NCI-H1930 (cell line): ENCODE data around the gene COL13A1.

Experiments used
- DNase-seq, 2 experiments: peaks; one replicate each; lab custom pipeline; 2025; lab: John Stamatoyannopoulos, UW

The COL13A1 gene

DNA sequence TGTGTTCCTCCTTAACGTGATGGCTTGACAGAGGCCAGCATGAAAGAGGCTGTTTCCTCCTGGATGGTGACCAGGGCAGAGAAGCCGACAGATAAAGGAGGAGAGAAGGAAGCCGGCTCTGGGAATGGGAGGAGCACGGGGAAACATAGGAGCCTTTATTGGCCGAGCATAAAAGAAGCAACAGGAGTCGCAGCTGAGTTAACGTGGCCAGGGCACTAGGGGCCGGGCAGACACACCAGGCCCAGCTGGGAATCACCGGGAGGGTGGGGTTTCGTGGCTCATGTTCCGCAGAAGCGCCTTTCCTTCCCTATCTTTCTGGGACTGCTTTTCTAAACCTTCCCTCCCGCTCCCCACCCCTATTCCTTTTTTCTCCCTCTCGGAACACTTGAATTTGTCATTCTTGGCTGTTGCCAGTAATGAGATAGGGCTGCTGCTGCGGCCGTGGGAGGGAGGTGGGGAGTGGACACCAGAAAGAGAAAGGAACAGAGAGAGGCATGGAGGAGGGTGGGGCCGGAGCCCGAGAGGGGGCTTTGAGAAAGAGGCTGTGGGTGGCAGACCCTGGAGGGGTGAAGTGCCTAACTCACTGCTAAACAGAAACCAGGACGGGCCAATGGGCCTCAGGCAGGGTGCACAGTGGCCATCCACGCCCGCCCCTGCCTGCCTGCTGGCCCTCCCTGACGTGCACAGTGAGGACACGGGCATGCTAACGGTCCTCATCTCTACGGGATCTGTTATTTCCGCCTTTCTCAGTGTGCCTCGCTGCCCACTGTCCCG is 65.2 kb downstream of the COL13A1 start:
- DNase-seq = no peak

DNA sequence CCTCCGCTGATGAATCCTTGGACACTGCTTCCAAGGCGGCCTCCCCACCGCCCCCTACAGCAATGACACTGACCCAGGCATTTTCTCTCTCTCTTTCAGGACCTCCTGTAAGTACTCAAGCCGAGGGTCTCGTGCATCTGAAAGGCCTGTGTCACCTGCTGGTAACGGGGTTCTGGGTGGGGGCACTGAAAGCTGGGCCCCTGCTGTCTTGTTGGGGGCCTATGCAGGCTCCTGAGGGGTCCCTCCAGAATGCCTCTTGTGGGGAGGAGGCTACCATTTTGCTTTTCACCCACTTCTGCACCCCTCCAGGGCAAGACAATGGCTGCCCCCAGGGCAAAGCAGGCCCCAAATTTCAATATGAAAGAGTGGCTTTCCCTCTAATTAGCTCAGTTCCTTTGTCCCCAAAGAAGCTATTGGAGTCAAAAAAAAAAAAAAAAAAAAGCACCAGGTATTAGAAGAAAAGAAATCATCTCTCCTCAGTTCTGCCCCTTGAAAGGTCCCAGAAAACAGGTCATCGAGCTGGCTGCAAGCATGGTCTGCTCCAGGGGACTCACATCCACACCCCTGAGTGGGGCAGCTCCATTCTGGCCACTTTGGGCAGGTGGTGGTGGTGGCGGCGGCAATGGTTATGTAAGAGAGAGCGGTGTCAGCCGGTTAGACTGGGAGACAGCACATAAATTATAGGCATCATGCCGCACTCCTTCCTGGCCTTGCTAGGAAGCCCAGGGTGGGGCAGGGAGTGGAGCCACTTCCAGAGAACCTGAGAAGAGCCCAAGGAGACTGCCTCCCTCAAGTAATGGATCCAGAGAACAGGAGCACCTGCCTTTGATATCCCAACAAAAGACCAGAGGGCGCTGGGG is 66.2 kb downstream of the COL13A1 start:
- no peak for DNase-seq

DNA sequence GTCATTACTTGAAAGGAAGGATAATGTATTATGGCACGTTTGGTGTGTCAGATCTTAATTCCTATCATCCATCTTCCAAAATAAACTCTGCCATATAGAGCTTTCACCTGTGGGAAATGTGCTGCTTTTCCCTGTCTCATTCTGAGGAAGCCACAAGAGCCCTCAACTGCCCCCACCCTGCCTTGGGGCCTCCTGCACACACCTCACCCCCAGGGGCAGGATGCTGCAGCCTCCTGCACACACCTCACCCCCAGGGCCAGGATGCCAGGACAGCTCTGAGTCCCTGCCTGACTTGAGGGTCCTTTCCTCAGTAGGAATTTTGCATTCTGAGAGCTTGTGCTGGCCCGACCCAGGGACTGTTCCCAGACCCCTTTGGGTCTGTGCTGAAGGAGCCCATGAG is 67.1 kb downstream of the COL13A1 start:
- DNase-seq = no peak

DNA sequence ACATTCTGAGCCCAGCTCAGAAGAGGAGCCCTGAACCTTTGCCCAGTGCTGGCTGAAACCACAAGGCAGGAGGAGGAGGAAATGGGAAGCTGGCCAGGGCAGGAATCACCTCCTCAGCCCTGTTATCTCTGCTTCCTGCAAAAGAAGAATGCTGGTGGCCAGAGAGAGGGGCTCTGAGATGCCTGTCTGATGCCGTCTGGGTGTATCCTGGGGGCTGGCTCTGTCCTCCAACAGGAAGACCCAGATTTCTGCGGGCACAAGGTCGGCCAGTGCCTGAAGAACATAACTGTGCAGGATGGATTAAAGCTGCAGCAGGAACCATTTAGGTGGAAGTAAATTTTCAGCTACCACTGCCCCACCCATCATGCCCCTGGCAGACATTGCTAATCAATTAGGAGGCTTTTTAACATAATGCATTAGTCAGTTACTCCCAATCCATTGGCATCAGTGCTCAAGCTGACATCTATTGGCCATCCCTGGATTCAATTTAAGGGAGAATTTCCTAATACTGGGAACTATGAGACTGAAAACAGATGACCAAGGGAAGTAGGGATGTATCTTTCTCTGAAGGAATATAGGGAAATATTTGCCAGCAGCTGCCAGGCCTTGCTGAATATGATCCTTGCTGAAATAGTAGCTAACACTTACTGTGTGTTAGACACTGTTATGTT is 67.7 kb downstream of the COL13A1 start:
- DNase-seq = no peak

DNA sequence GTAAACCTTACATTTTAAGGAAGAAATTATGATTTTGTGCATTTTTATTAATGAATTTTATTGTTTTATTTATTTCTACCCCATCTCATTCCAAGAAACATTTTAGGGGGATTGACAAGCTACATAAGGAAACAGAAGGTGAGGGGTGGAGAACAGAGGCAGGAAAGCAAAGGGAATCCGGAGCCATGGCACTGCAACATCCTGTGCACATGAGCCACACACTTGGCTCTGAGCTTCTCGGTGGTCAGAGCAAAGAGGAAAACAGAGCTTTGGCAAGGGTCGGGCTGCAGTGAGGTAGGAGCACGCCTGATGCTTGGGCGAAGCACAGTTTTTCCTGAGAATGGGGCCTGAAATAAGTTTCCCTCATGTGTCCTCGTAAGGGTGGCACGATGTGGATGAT is 68.9 kb downstream of the COL13A1 start:
- no peak for DNase-seq

DNA sequence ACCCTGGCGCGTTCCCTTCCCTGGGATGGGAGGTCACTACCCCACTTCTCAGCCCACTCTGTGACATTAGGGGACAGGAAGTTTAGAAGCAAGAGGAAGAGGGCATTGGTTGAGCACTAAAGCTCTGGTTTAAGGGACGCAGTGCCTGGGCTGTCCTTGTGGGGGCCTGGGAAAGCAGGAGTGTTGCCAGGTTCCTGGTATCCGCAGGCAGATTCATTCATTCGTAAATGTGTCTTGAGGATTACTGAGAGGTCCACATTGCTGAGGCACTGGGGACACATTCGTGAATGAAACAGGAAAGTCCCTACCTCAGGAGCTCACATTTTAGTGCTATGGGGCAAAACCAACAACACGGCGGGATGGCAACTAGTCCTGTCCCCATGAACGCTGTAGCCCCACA is 69.4 kb downstream of the COL13A1 start:
- no peak for DNase-seq

DNA sequence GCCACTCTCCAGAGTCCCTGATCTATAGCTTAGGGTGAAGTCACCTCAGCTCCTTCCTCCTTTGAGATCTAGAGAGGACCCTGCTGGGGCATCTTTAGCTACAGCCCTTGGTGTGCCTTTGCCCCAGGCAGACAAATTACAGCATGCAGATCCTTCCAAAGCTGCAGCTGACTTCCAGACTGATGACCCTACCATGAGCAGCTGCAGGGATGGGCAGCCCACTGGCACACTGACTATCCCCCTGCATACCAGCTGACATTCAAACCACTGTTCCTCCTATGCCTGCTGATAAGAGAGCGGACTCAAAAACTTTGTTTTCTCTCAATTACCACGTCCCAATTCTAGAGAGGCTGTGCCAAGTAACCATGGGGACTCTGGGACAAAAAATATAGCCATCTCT is 70.6 kb downstream of the COL13A1 start:
- no peak for DNase-seq

DNA sequence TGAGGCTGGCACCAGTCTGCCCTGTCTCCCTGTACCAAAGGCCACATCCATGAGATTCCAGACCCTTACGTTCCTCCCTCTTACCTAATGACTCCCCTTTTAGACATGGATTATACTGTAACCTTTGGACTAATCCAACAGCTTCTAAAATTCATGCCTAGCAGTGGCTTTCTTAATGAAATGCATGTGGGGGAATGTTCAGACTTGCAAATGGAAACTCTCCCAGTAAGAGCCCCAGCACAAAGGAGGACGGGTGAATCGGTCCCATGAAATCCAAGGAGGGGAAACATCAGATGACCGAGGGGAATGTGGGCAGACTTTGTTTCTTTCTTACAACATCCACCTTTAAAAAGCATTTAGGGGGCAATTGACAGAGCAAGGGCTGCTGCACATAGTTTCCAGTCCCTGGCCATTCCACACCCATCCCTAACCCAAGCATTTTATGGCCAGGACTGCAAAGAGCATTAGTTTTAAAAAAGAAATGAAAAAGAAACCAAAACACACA is 71.5 kb downstream of the COL13A1 start:
- DNase-seq = no peak

DNA sequence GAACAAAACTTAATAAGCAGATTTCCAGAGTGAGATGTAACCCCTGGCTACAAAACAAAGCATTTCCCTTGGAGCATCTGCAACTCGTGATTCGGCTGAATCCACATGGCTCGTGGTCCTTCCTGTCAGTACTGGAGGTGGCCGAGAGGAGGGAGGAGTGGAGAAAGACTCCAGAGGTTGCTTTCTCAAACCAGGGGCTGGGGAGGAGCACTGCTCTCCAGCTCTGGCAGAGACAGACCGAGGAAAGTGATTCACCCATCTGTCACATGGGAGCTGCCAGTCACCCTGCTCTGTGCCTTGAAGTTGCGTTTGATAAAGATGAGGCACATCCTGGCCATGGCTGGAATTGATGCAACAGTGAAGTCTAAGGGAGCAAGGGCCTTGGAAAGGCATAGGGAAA is 72.7 kb downstream of the COL13A1 start:
- no peak for DNase-seq

DNA sequence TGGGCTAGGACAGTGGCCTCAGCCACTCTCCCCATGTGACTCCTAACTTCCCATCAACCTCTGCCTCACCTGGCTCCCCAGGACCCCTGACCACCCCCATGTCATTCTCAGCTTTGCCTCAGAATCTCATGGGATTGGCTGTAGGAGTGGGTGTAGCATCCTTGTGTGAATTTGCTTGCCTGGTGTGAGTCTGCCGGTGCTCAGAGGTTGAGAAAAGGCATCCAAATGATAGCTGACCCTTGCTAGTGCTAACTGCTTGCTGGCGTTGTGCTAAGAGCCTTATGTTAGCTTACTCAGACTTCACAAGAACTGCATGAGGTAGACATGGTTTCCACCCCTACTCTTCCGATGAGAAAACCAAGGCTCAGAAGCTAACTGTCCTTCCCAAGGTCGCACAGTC is 74.2 kb downstream of the COL13A1 start:
- no peak for DNase-seq

DNA sequence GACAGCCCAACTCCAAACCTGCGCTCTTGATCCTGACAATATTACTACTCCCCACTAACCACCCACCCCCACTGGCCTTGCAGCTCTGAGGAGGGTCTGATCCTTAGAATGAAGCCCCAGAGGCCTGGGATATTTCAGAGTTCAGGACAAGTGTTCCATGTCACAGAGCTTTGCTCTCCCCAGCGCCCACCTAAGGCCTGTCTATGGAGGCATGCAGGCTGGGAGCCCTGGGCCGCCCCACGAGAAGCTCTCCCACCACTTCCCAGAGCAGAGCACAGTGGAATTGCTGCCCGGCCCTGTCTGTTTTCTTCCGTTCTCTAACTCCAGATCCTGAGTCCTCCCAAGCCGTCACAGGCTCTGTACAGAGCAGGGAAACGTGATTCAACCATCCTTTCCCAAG is 74.6 kb downstream of the COL13A1 start:
- no peak for DNase-seq

DNA sequence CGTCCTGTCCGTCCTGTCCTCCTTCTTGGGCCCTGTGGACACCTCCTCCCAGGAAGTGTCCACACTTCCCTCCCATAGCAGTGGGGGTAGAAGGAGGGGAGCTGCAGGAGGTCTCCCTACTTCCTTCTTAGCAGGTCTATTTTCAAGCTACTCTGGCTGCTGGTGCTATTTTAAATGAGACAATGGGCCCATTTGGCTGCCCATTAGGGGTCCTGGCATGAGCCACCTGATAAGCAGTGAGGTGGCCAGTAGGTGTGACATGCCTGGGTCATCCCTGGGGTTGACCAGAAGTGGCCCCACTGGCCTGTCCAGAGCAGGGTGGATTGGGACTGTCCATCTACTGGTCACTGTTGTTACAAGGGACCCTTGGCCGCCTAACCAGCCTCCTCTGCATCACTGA is 75.2 kb downstream of the COL13A1 start:
- DNase-seq = no peak

DNA sequence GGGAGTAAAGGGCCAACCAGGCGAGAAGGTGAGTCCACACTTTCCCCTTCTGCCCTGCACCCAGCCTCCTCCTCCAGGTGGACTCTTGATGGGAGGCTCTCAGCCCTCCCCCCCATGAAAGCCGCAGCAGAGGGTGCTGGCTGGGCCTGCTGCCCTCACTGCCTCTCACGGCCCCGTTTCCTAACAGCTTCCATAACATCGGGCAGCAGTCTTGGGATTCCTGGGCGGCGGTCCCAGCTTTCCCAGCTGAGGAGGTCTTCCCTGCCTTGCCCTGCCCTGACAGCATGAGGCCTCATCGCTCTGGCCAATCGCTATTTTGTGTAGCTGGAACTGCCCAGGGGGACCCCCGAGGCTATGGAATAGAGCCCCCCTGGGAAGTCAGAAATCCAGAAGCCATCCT is 76.3 kb downstream of the COL13A1 start:
- DNase-seq = no peak

DNA sequence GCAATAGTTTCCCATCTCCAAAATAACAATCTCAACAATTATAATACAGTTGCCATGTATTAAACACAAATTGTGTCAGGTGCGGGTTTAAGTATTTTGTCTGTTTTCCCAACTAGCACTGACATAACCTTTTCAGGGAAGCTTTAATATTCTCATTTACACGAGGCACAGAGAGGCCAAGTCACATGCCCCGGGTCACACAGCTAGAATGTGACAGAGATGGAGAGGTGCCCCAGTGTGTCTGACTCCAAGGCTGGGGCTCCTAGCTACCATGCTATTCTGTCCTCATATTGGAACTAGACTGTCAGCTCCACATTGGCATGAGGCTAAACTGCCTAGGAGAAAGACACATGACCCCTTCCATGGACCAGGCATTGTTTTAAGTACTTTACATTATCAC is 77.2 kb downstream of the COL13A1 start:
- DNase-seq = no peak

DNA sequence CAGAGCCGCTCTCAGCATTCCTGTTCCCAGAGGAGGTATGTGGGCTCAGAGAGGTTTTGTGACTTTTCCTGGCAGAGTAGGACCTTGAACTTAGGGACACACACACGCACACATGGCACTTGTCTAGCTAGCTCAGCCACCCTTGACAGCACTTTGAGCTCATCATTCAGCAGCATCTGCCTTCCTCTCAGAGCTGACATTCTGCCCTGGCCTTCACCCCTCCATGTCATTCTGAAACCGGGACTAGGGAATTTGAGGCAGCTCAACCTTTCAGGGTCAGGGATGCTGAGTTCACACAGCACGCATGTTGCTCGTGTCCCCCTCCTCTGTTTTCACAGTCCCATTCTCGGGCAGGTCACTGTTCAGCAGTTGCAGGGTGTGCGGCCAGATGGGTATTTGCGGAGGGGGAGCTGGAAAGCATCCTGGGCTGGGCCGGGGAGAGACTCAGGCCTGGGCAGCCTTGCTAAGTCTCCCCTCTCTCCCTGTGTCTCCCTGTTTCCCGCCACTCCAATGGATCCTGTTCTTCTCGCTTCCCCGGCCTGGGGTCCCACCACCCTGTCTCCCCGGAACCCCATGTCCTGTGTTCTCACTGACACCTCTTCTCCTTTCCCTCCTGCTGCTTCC is 78.0 kb downstream of the COL13A1 start:
- no peak for DNase-seq

DNA sequence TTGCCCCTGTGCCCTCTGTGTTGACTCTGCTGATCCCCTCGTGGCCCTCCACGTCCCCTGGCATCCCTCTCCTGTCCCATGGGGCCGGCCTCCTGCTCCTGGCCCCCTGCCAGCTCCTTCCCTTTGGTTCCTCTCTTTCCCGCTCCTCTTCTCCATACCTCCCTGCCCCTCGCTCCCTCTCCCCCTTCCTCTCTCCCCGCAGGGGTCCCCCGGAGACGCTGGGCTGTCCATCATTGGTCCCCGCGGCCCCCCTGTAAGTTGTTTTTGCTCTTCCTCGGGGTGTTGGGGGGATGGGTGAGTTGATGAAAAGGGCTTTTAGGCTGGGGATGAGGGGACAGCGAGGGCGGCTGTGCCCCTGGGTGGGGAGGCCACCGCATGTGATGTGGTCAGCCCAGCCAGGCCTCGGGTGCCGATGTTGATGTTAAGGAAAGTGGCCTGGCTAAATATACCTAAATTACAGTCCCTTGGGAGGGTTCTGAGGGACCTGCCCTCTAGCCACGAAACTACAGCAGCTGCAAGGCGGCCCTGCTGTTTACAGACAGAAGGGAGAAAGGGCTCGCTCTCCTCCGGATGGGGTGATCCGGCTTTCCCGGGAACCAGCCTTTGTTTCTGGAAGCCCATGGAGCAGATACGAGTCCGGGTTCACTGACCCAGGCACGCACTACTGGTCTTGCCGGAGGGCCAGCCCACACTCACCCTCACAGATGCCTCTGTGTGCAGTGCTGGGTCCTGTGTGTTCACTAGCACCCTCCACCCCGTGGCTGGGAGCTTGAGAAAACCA is 78.8 kb downstream of the COL13A1 start:
- no peak for DNase-seq

DNA sequence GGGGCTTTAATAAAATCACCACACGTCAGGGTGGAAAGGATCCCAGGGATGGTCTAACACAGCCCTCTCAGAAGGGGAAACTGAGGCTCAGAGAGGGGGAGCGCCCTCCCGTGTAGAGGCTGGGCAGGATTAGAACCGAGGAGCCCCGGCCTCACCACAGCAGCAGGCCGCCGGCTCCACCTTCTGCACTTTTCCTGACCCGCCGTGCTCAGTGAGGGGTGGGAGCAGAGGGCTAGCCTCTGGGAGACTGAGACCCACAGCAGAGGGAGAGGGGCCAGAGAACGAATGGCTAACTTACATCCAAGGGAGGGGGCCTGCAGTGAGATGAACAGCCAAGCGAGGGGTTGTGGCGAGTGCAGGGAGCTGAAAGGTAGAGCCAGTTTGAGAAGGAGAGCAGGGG is 79.5 kb downstream of the COL13A1 start:
- no peak for DNase-seq

DNA sequence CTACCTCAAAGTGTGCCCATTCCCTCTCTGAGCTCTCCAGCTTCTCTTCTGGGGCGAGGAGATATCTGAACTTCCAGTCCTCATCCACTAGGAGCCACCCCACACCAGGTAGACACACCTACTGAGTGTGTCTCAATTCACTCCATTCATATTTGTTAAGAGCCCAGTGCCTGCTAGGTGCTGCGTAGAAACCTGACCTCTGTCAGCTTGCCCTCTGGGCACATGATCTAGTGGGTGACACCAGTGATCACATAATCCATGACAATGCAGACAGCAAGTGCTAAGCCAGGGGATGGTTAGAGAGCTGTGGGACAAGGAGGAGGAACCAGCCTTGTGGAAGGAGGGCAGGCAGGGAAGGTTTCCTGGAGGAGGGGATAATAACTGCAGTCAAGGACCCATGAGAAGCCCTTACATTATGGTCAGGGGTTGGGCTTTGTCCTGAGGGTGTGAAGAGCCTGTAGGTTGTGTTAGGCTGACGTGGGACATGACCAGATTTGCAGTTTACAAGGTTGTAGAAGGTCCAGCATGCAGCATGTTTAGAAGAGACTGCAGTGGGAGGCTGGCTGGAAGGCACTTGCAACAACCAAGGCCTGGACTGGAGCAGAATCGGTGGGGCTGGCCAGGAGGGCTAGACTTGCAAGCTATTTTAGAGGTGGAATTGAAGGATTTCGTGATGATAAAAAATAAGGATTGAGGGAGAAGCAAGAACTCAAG is 81.8 kb downstream of the COL13A1 start:
- no peak for DNase-seq

DNA sequence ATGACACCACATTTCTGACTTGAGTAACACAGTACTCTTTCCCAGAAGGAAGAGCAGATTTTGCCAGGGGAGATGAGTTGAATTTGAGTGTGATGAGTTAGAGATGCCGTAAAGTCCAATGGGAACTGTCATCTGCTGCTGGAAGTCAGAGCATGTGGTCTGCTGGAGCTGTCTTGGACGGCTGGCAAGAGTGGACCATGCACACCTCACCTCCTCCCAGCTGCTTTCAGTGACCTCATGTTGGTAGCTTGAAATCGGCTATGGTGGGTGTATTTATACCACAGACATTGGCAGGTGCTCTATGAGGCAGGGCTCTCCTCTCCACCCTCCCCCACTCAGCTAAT is 82.3 kb downstream of the COL13A1 start:
- DNase-seq = no peak

DNA sequence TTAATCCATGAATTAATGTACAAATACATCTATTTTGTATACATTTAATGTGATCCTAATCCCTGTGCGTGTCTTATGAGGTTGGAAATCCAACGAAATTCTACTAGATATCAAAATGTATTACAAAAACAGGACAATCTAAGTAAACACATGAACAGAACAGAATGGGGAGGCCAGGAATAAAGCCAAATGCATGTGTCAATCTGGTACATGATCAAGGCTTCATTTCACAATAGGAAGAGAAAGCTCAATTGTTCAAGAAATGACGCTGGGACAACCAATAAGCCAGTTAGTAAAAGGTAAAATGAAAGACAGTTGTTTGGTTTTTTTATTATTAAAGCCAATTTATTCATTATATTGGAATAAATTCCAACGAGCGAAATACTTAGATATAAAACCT is 83.0 kb downstream of the COL13A1 start:
- DNase-seq = no peak
